ENCODE measurements around the gene CRHBP. TPM values are rescaled to one million over a fixed set of nuclear protein-coding genes. Genes with fewer than 3 reads are reported as not detected.

The CRHBP gene
- total and polyA plus RNA-seq, 9 of the 15 experiments (the other 6 are each of a cell fraction or from before 2014, with no cell fraction given) = not detected

DNA sequence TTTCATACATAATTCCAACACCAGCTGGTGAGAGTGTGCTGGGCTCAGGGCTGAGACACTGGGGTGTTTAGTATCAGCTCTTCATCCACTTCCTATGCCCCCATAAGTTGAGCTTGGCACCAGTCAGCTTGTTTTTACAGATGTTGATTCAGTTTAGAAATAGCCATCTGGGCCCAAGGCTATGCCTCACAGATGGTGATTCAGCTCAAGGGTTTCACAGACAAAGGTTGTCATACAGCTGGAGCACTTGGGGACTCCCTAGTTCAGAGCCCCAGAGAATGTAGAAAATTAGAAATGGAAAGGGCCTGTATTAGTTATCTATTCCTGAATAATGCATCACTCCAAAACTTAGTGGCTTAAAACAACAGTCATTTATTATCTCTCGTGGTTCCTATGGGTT, 10.3 kb upstream of the CRHBP start:
- TF ChIP-seq ZNF644 (tag; IDR thresholded peaks at IDR 0.05; ENCODE audit: low read depth) = no peak
- TF ChIP-seq, protein P1, sequence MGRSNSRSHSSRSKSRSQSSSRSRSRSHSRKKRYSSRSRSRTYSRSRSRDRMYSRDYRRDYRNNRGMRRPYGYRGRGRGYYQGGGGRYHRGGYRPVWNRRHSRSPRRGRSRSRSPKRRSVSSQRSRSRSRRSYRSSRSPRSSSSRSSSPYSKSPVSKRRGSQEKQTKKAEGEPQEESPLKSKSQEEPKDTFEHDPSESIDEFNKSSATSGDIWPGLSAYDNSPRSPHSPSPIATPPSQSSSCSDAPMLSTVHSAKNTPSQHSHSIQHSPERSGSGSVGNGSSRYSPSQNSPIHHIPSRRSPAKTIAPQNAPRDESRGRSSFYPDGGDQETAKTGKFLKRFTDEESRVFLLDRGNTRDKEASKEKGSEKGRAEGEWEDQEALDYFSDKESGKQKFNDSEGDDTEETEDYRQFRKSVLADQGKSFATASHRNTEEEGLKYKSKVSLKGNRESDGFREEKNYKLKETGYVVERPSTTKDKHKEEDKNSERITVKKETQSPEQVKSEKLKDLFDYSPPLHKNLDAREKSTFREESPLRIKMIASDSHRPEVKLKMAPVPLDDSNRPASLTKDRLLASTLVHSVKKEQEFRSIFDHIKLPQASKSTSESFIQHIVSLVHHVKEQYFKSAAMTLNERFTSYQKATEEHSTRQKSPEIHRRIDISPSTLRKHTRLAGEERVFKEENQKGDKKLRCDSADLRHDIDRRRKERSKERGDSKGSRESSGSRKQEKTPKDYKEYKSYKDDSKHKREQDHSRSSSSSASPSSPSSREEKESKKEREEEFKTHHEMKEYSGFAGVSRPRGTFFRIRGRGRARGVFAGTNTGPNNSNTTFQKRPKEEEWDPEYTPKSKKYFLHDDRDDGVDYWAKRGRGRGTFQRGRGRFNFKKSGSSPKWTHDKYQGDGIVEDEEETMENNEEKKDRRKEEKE (IDR thresholded peaks at IDR 0.05; ENCODE audit: borderline replicate concordance in 1 of 2, control insufficient read depth in 1 of 2, low read depth in 2 of 2, low read length in 1 of 2) = no peak
- TF ChIP-seq, protein P2, sequence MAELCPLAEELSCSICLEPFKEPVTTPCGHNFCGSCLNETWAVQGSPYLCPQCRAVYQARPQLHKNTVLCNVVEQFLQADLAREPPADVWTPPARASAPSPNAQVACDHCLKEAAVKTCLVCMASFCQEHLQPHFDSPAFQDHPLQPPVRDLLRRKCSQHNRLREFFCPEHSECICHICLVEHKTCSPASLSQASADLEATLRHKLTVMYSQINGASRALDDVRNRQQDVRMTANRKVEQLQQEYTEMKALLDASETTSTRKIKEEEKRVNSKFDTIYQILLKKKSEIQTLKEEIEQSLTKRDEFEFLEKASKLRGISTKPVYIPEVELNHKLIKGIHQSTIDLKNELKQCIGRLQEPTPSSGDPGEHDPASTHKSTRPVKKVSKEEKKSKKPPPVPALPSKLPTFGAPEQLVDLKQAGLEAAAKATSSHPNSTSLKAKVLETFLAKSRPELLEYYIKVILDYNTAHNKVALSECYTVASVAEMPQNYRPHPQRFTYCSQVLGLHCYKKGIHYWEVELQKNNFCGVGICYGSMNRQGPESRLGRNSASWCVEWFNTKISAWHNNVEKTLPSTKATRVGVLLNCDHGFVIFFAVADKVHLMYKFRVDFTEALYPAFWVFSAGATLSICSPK (IDR thresholded peaks at IDR 0.05; ENCODE audit: borderline replicate concordance) = no peak
- TF ChIP-seq ZKSCAN8 (CRISPR knock-in tag; IDR thresholded peaks at IDR 0.05) = no peak
- TF ChIP-seq CEBPB (tag; IDR thresholded peaks at IDR 0.05) = no peak

More for the DNA sequence above, 10.3 kb upstream of the CRHBP start:
- no peak for FAIRE-seq
- Histone ChIP-seq H3K27me3 (ENCODE audit: control insufficient read depth in 2 of 2, insufficient read depth in 2 of 2, low read length in 2 of 2) (no peaks in the 10 kb centered on the region; a peak in 1 of 5 replicates), H3K9me1 (ENCODE audit: control insufficient read depth, insufficient read depth, low read length) (no peaks in the 10 kb centered on the region), H3K79me2 (ENCODE audit: control insufficient read depth, insufficient read depth, low read length) (no peaks in the 10 kb centered on the region), H3K9me3 (replicated peaks; ENCODE audit: control insufficient read depth, insufficient read depth, low read depth, low read length) (no peaks in the 10 kb centered on the region), H3K36me3 (ENCODE audit: control insufficient read depth, insufficient read depth, low read length) (no peaks in the 10 kb centered on the region), H3K4me3 (no peak overlapping the region), H3K4me2 (ENCODE audit: insufficient read depth, low read length) (no peak overlapping the region), H2AFZ (ENCODE audit: low read depth, low read length) (no peak overlapping the region), H3K9ac (ENCODE audit: insufficient read depth in 1 of 2, low read depth in 2 of 2, low read length in 2 of 2) (no peak overlapping the region), H3K4me1 (replicated peaks in 1 of 2; ENCODE audit: control insufficient read depth in 2 of 2, insufficient read depth in 2 of 2, low read length in 2 of 2) (peaks cover 4 to 14% of the 10 kb centered on the region in 2 experiments; a peak in 3 of 5 replicates), H4K20me1 (replicated peaks; ENCODE audit: control insufficient read depth, insufficient read depth, low read length) (no peaks in the 10 kb centered on the region), H3K27ac (ENCODE audit: extremely low read depth, low read depth, low read length) (no peak overlapping the region)
- in situ Hi-C loops (cut with MboI) = no loop called here
- ChIA-PET POLR2A (interaction anchor here (0.7 to 0.9 kb wide), 2 partner anchors 37 to 67 kb away, joined by 3 read pairs; no protein-coding TSS in a partner anchor), CTCF (ENCODE audit: low intra/inter-chr PET ratio) (interaction anchor here (0.7 kb wide), 1 partner anchor 346 kb away, joined by 3 read pairs; no protein-coding TSS in a partner anchor)
- BruUV-seq (replicated peaks) = no TSS peak
- ATAC-seq = no peak
- no peak for DNase-seq (ENCODE audit: extremely low read depth in 1 of 4, low spot score in 3 of 4)
- intact Hi-C loops (cut with micrococcal nuclease) = no loop called here
- 60% methylated on average over 1 of the region's 1 CpG for WGBS (ENCODE audit: insufficient coverage, low coverage, missing lambda C conversion rate)

All from K562 (cell line).